ENCODE measurements around the gene PPP1R13B.

- TF ChIP-seq CTCF (optimal IDR thresholded peaks at IDR 0.05 in 1 of 3, IDR thresholded peaks at IDR 0.05 in 1 of 3, conservative IDR thresholded peaks at IDR 0.05 in 1 of 3; ENCODE audit: extremely low read depth in 1 of 3, insufficient read depth in 2 of 3, low read length in 3 of 3): no peak
- TF ChIP-seq EZH2 (IDR thresholded peaks at IDR 0.05; ENCODE audit: low read length): no peak
These were observed 104.7 kb downstream of the PPP1R13B start for GRCh38 chr14:103742499-103743255.
